ENCODE data around the gene SFXN4. TPM values are rescaled to one million over a fixed set of nuclear protein-coding genes. Genes with fewer than 3 reads are reported as not detected.

SFXN4 gene
- total RNA-seq, 1 donor from 2014 or later, result 26.8 TPM

- Mint-ChIP-seq H3K9me3 (no peaks in the 10 kb centered on the region), H3K27ac (no peak overlapping the region), H3K4me3 (no peak overlapping the region), H3K27me3 (no peaks in the 10 kb centered on the region), H3K36me3 (peaks cover 32% of the 10 kb centered on the region), H3K4me1 (ENCODE audit: unreplicated experiment) (peaks cover 4% of the 10 kb centered on the region)
- DNase-seq (ENCODE audit: extremely low spot score, unreplicated experiment), result no peak
- TF ChIP-seq CTCF (conservative IDR thresholded peaks at IDR 0.05), result no peak
Observed at GRCh38 chr10:119132521-119133345, 32.8 kb downstream of the SFXN4 start.

- no peak for DNase-seq (ENCODE audit: extremely low spot score, unreplicated experiment)
- H3K36me3 Mint-ChIP-seq, result peaks cover 32% of the 10 kb centered on the region
- H3K27me3 Mint-ChIP-seq, result no peaks in the 10 kb centered on the region
- TF ChIP-seq CTCF (conservative IDR thresholded peaks at IDR 0.05), result no peak
- H3K4me1 Mint-ChIP-seq (ENCODE audit: unreplicated experiment), result peaks cover 4% of the 10 kb centered on the region
- H3K9me3 Mint-ChIP-seq, result no peaks in the 10 kb centered on the region
- H3K4me3 Mint-ChIP-seq, result no peak overlapping the region
- no peak overlapping the region for H3K27ac Mint-ChIP-seq
Observed at GRCh38 chr10:119131512-119132240, 33.8 kb downstream of the SFXN4 start.

GRCh38 chr10:119129721-119130120 lies 35.8 kb downstream of the SFXN4 start:
- Mint-ChIP-seq H3K27me3 (no peaks in the 10 kb centered on the region), H3K9me3 (no peaks in the 10 kb centered on the region), H3K36me3 (peaks cover 34% of the 10 kb centered on the region), H3K4me1 (ENCODE audit: unreplicated experiment) (peaks cover 4% of the 10 kb centered on the region), H3K4me3 (no peak overlapping the region), H3K27ac (no peak overlapping the region)
- no peak for TF ChIP-seq CTCF (conservative IDR thresholded peaks at IDR 0.05)
- no peak for DNase-seq (ENCODE audit: extremely low spot score, unreplicated experiment)

DNA sequence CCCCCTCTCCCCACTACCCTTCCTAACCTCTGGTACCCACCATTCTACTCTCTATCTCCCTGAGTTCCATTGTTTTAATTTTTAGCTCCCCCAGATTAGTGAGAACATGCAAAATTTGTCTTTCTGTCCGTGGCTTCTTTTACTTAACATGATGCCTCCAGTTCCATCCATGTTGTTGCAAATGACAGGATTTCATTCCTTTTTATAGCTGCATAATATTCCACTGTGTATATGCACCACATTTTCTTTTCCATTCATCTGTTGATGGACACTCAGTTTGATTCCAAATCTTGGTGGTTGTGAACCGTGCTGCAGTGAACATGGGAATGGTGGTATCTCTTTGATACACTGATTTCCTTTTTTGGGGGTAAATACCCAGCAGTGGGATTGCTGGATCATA lies 39.6 kb downstream of the SFXN4 start:
- no peaks in the 10 kb centered on the region for H3K4me1 Mint-ChIP-seq (ENCODE audit: unreplicated experiment)
- H3K36me3 Mint-ChIP-seq, result peaks cover 18% of the 10 kb centered on the region
- TF ChIP-seq CTCF (conservative IDR thresholded peaks at IDR 0.05), result no peak
- H3K27me3 Mint-ChIP-seq, result no peaks in the 10 kb centered on the region
- no peak overlapping the region for H3K4me3 Mint-ChIP-seq
- no peak overlapping the region for H3K27ac Mint-ChIP-seq
- no peak for DNase-seq (ENCODE audit: extremely low spot score, unreplicated experiment)
- no peaks in the 10 kb centered on the region for H3K9me3 Mint-ChIP-seq

DNA sequence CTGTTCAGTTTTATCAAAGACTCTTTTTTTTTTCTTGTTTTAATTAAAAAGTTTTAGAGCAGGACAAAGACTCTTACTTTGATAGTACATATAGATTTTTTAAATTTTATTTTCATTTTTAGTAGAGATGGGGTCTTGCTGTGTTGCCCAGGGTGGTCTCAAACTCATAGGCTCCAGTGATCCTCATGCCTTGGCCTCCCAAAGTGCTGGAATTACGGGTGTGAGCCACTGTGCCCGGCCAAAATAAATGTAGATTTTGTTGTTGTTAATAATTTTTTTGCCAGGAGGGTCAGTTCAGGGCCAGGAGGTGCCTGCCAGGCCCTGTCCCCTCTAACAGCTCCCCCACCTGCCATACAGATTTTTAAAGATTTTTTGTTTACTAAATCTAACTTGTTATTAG lies 44.6 kb downstream of the SFXN4 start:
- Mint-ChIP-seq H3K9me3 (no peaks in the 10 kb centered on the region), H3K4me3 (no peak overlapping the region), H3K27me3 (no peaks in the 10 kb centered on the region), H3K4me1 (ENCODE audit: unreplicated experiment) (no peaks in the 10 kb centered on the region), H3K27ac (no peak overlapping the region), H3K36me3 (peaks cover 14% of the 10 kb centered on the region)
- no peak for DNase-seq (ENCODE audit: extremely low spot score, unreplicated experiment)
- no peak for TF ChIP-seq CTCF (conservative IDR thresholded peaks at IDR 0.05)

All from type B pancreatic cell (in vitro differentiated cells).